GM18858 (cell line): ENCODE data around the gene IQGAP2.
A peak's percentile ranks its signal among the peaks of the same experiment; 100 is the strongest.

Experiments used
- ATAC-seq: cut with Tn5 transposase; IDR thresholded peaks from one replicate; pipeline ENCODE4 v1.9.1; 2021; ENCODE audit not compliant: unreplicated experiment

IQGAP2 gene

GRCh38 chr5:76683816-76684731 is 281.0 kb downstream of the IQGAP2 start:
- no peak for ATAC-seq

GRCh38 chr5:76684756-76685519 is 281.9 kb downstream of the IQGAP2 start:
- ATAC-seq = no peak

- ATAC-seq = no peak
Observed at GRCh38 chr5:76685704-76686103, 282.6 kb downstream of the IQGAP2 start.

GRCh38 chr5:76688212-76688611 is 285.1 kb downstream of the IQGAP2 start:
- no peak for ATAC-seq

GRCh38 chr5:76688836-76689235 is 285.8 kb downstream of the IQGAP2 start:
- no peak for ATAC-seq

- no peak for ATAC-seq
Observed at GRCh38 chr5:76689321-76690036, 286.4 kb downstream of the IQGAP2 start.

- ATAC-seq = no peak
Observed at GRCh38 chr5:76690037-76690679, 287.1 kb downstream of the IQGAP2 start.

- ATAC-seq = no peak
Observed at GRCh38 chr5:76690704-76691466, 287.8 kb downstream of the IQGAP2 start.

- peak; percentile 46 for ATAC-seq
Observed at GRCh38 chr5:76691467-76692273, 288.6 kb downstream of the IQGAP2 start.

- no peak for ATAC-seq
Observed at GRCh38 chr5:76692274-76692540, 289.1 kb downstream of the IQGAP2 start.

- no peak for ATAC-seq
Observed at GRCh38 chr5:76692651-76693050, 289.6 kb downstream of the IQGAP2 start.

- ATAC-seq = no peak
Observed at GRCh38 chr5:76693141-76693540, 290.1 kb downstream of the IQGAP2 start.

- no peak for ATAC-seq
Observed at GRCh38 chr5:76694317-76694716, 291.2 kb downstream of the IQGAP2 start.

GRCh38 chr5:76695346-76695745 is 292.3 kb downstream of the IQGAP2 start:
- no peak for ATAC-seq

- no peak for ATAC-seq
Observed at GRCh38 chr5:76696251-76696650, 293.2 kb downstream of the IQGAP2 start.

GRCh38 chr5:76697670-76698069 is 294.6 kb downstream of the IQGAP2 start:
- no peak for ATAC-seq

- no peak for ATAC-seq
Observed at GRCh38 chr5:76700571-76700970, 297.5 kb downstream of the IQGAP2 start.

GRCh38 chr5:76701298-76701697 is 298.2 kb downstream of the IQGAP2 start:
- no peak for ATAC-seq

- no peak for ATAC-seq
Observed at GRCh38 chr5:76703707-76704106, 300.6 kb downstream of the IQGAP2 start.
